GM12878 (cell line): ENCODE data around the gene DTL. TPM values are rescaled to one million over a fixed set of nuclear protein-coding genes. Genes with fewer than 3 reads are reported as not detected.

ENCODE experiments used
- ATAC-seq: fragments of 200-7000 bp; cut with Tn5 transposase; 3 replicates; pipeline ENCODE4 v1.9.1; 2020; ENCODE audit warnings: mild to moderate bottlenecking, moderate library complexity
- BruUV-seq: library from RNA; stranded (reverse); fragments of 400-500 nt; replicated peaks from 2 replicates; lab custom pipeline; 2021; lab: Mats Ljungman, UMichigan
- CTCF ChIA-PET: fragments of 300-600 bp; sonication (Branson Sonifier 250); formaldehyde crosslinking; extraction: SDS; loops from one replicate; lab custom pipeline; 2021; ENCODE audit warnings: inconsistent platforms; lab: Yijun Ruan, JAX
- POLR2A ChIA-PET: fragments of 350-600 bp; formaldehyde crosslinking; extraction: SDS; loops from one replicate; lab custom pipeline; 2021; ENCODE audit warnings: inconsistent platforms; lab: Charles Lee
- RAD21 ChIA-PET: fragments of 300-600 bp; sonication (Branson Sonifier 250); formaldehyde crosslinking; loops from one replicate; lab custom pipeline; 2023; ENCODE audit warnings: antibody characterized with exemption; ENCODE audit not compliant: unreplicated experiment; lab: Charles Lee
- SMC1A ChIA-PET: fragments of 300-600 bp; sonication (Branson Sonifier 250); formaldehyde crosslinking; loops from one replicate; lab custom pipeline; 2023; ENCODE audit not compliant: unreplicated experiment, uncharacterized antibody; lab: Charles Lee
- DNase-seq: peaks from one replicate; pipeline ENCODE4 v3.0.0-alpha.2; 2011; ENCODE audit warnings: low read depth, low spot score
- FAIRE-seq: peaks from 3 replicates; lab custom pipeline; 2011; peaks lifted over from hg19 to GRCh38; lab: Jason Lieb, UNC
- H2AFZ ChIP-seq: 2 replicates; pipeline ENCODE4 v1.6.0; 2011; ENCODE audit warnings: low read depth, low read length, control low read depth; ENCODE audit not compliant: control insufficient read depth
- H3K27ac ChIP-seq: 2 replicates; pipeline ENCODE4 v1.5.1; 2011; ENCODE audit warnings: control low read depth; ENCODE audit not compliant: control insufficient read depth, insufficient read depth
- H3K27me3 ChIP-seq, 2 experiments: replicated peaks in 1 of 2; 2 replicates each; pipeline versions ENCODE4 v1.6.0 to v1.6.1; 2011; ENCODE audit warnings: low read length in 1 of 2; ENCODE audit not compliant: control insufficient read depth in 2 of 2, insufficient read depth in 2 of 2
- H3K36me3 ChIP-seq, 2 experiments: 2 replicates each; pipeline ENCODE4 v1.5.1; 2011; ENCODE audit warnings: low read length in 1 of 2; ENCODE audit not compliant: control insufficient read depth in 2 of 2, insufficient read depth in 2 of 2
- H3K4me1 ChIP-seq: 2 replicates; pipeline ENCODE4 v1.6.1; 2011; ENCODE audit warnings: mild to moderate bottlenecking, low read length, moderate library complexity, mixed read lengths; ENCODE audit not compliant: control insufficient read depth, insufficient read depth
- H3K4me2 ChIP-seq: 2 replicates; pipeline ENCODE4 v1.6.0; 2011; ENCODE audit warnings: control low read depth; ENCODE audit not compliant: control insufficient read depth, insufficient read depth
- H3K4me3 ChIP-seq: fragments of 200-600 bp; sonication (generic); 2 replicates; pipeline ENCODE4 v1.5.1; 2016
- H3K79me2 ChIP-seq: 2 replicates; pipeline ENCODE4 v1.6.0; 2011; ENCODE audit warnings: low read length; ENCODE audit not compliant: control insufficient read depth, insufficient read depth
- H3K9ac ChIP-seq: 2 replicates; pipeline ENCODE4 v1.8.0; 2011; ENCODE audit warnings: low read length, control low read depth, mixed read lengths; ENCODE audit not compliant: control insufficient read depth, insufficient read depth
- H3K9me3 ChIP-seq: replicated peaks from 3 replicates; pipeline ENCODE4 v1.5.1; 2011; ENCODE audit warnings: mild to moderate bottlenecking, low read length; ENCODE audit not compliant: control insufficient read depth, insufficient read depth
- H4K20me1 ChIP-seq: 2 replicates; pipeline ENCODE4 v1.6.0; 2011; ENCODE audit not compliant: control insufficient read depth, insufficient read depth
- EGR1 ChIP-seq, 2 experiments: IDR thresholded peaks; 1 replicate in 1 of 2; 2 replicates in 1 of 2; pipeline ENCODE4 v1.6.1; 2011 to 2012; ENCODE audit warnings: low read depth in 2 of 2, low read length in 2 of 2, borderline replicate concordance in 1 of 2, mild to moderate bottlenecking in 1 of 2, moderate library complexity in 1 of 2
- EP300 ChIP-seq, 2 experiments: fragments of 150-350 bp in 1 of 2; IDR thresholded peaks; 2 replicates each; pipeline ENCODE4 v1.6.1; 2011 to 2012; ENCODE audit warnings: low read depth in 2 of 2, low read length in 2 of 2, borderline replicate concordance in 1 of 2, improper control_type of control experiment in 1 of 2, inconsistent platforms in 1 of 2; ENCODE audit not compliant: control insufficient read depth in 1 of 2
- ESRRA ChIP-seq: IDR thresholded peaks from 2 replicates; pipeline ENCODE4 v1.6.1; 2012; ENCODE audit warnings: mild to moderate bottlenecking, low read length, improper control_type of control experiment
- MAX ChIP-seq: IDR thresholded peaks from 2 replicates; pipeline ENCODE4 v1.6.1; 2012; ENCODE audit warnings: low read depth, low read length, improper control_type of control experiment
- MYC ChIP-seq: IDR thresholded peaks from 2 replicates; pipeline ENCODE4 v1.6.1; 2011; ENCODE audit warnings: mild to moderate bottlenecking, low read length, moderate library complexity, inconsistent platforms; ENCODE audit not compliant: insufficient read depth, insufficient replicate concordance, insufficient read length, severe bottlenecking
- RUNX3 ChIP-seq: IDR thresholded peaks from 2 replicates; pipeline ENCODE4 v1.6.1; 2012; ENCODE audit warnings: low read length, inconsistent platforms
- ZSCAN29 ChIP-seq: fragments of 450-650 bp; IDR thresholded peaks from 2 replicates; pipeline ENCODE4 v1.6.1; 2017; ENCODE audit warnings: mild to moderate bottlenecking, moderate library complexity
- WGBS: methylation state at CpG from one replicate; pipeline ENCODE4 v1.1.6; 2016; ENCODE audit warnings: low lambda C conversion rate; ENCODE audit not compliant: insufficient replicate concordance, insufficient coverage; ENCODE audit errors: missing lambda C conversion rate; 5-methylcytosine and 5-hydroxymethylcytosine counted together
- in situ Hi-C: fragments of 300-500 bp; cut with MboI; formaldehyde crosslinking; loops from 9 replicates; pipeline ENCODE4 v1.14.3; 2018; ENCODE audit warnings: mixed read lengths
- intact Hi-C: fragments of 100-400 bp; cut with micrococcal nuclease; formaldehyde crosslinking; loops from one replicate; pipeline ENCODE4 v1.14.2; 2022; ENCODE audit not compliant: unreplicated experiment
- polyA plus RNA-seq, 11 experiments: library from polyadenylated mRNA; depleted of rRNA in 4 of 11; unstranded in 6 of 11; stranded (reverse) in 5 of 11; fragments of >200 nt; fragmentation: Nextera tagmentation in 4 of 11; fragmentation: Illumina TruSeq in 1 of 11; extraction: Ambion mirVana in 4 of 11; extraction: Trizol in 1 of 11; gene quantifications; 1 replicate in 1 of 11; 2 replicates in 10 of 11; pipeline versions ENCODE4 v1.2.1 to v1.2.3, GENCODE V29; 2011 to 2016; ENCODE audit warnings: inconsistent platforms in 2 of 11, missing spikeins in 2 of 11, low read depth in 1 of 11
- total RNA-seq, 4 experiments: library from RNA; depleted of rRNA in 3 of 4; stranded (reverse); fragments of >200 nt in 3 of 4; fragmentation: Illumina TruSeq in 1 of 4; extraction: Trizol in 1 of 4; gene quantifications; 2 replicates each; pipeline versions ENCODE4 v1.2.1 to v1.2.3, GENCODE V29; 2013 to 2021

DTL gene
- total and polyA plus RNA-seq, 10 of the 15 experiments (the other 5 are each of a cell fraction or from before 2014, with no cell fraction given), result 24.1 to 73.4 (median 52.2) TPM

GRCh38 chr1:212121779-212122178 lies 86.2 kb downstream of the DTL start:
- ChIA-PET SMC1A (interaction anchor here (1.8 kb wide), 1 partner anchor 19 kb away, joined by 3 read pairs; no protein-coding TSS in a partner anchor), POLR2A (no interaction called here), CTCF (no interaction called here), RAD21 (no interaction called here)
- no peak for FAIRE-seq
- no peak for DNase-seq
- no peaks in the 10 kb centered on the region for H3K9me3 ChIP-seq
- ATAC-seq, result no peak
- no peaks in the 10 kb centered on the region for H3K27me3 ChIP-seq
- WGBS, result 4% methylated on average over 2 of the region's 2 CpGs
- no TSS peak for BruUV-seq
- H3K79me2 ChIP-seq, result no peaks in the 10 kb centered on the region
- intact Hi-C loops, result no loop called here
- no peaks in the 10 kb centered on the region for H4K20me1 ChIP-seq
- no peak overlapping the region for H3K27ac ChIP-seq
- no peak overlapping the region for H3K4me2 ChIP-seq
- TF ChIP-seq ZSCAN29 (no peak), EP300 (IDR thresholded peaks at IDR 0.05; ENCODE audit: borderline replicate concordance in 1 of 2, control insufficient read depth in 1 of 2, low read depth in 2 of 2, low read length in 2 of 2) (no peak), ESRRA (no peak), RUNX3 (no peak), EGR1 (IDR thresholded peaks at IDR 0.05; ENCODE audit: borderline replicate concordance in 1 of 2, low read depth in 2 of 2, low read length in 2 of 2) (no peak), MYC (no peak), MAX (no peak)
- H3K4me1 ChIP-seq, result peaks cover 8% of the 10 kb centered on the region
- no peak overlapping the region for H3K9ac ChIP-seq
- in situ Hi-C loops, result no loop called here
- no peak overlapping the region for H3K4me3 ChIP-seq
- no peaks in the 10 kb centered on the region; a peak in 3 of 4 replicates for H3K36me3 ChIP-seq
- H2AFZ ChIP-seq, result no peak overlapping the region
